ENCODE data around the gene GTPBP6.

DNA sequence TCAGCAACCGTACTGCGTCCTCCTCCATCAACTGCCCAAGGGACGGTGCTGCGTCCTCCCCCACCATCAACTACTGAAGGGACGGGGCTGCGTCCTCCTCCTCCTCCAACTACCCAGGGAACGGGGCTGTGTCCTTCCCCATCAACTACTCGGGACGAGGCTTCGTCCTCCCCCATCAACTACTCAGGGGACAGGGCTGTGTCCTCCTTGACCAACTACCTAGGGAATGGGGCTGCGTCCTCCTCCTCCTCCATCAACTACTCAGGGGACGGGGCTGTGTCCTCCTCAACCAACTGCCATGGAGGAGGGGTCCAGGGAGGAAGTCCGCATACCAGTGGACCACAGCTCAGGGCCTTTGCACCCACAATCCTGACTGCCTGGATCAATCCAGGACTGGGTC, 43.8 kb upstream of the GTPBP6 start:
- TF ChIP-seq, protein P1, sequence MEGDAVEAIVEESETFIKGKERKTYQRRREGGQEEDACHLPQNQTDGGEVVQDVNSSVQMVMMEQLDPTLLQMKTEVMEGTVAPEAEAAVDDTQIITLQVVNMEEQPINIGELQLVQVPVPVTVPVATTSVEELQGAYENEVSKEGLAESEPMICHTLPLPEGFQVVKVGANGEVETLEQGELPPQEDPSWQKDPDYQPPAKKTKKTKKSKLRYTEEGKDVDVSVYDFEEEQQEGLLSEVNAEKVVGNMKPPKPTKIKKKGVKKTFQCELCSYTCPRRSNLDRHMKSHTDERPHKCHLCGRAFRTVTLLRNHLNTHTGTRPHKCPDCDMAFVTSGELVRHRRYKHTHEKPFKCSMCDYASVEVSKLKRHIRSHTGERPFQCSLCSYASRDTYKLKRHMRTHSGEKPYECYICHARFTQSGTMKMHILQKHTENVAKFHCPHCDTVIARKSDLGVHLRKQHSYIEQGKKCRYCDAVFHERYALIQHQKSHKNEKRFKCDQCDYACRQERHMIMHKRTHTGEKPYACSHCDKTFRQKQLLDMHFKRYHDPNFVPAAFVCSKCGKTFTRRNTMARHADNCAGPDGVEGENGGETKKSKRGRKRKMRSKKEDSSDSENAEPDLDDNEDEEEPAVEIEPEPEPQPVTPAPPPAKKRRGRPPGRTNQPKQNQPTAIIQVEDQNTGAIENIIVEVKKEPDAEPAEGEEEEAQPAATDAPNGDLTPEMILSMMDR (IDR thresholded peaks at IDR 0.05), result no peak
- no peak for TF ChIP-seq POLR2A (IDR thresholded peaks at IDR 0.05)

All from adrenal gland (tissue), 5 donors.